GM21737 (cell line): Measurements from ENCODE around the gene FZD2.

Experiments used
- ATAC-seq: cut with Tn5 transposase; IDR thresholded peaks from one replicate; pipeline ENCODE4 v1.9.1; 2021; ENCODE audit warnings: mild to moderate bottlenecking, moderate library complexity; ENCODE audit not compliant: unreplicated experiment

Gene FZD2

DNA sequence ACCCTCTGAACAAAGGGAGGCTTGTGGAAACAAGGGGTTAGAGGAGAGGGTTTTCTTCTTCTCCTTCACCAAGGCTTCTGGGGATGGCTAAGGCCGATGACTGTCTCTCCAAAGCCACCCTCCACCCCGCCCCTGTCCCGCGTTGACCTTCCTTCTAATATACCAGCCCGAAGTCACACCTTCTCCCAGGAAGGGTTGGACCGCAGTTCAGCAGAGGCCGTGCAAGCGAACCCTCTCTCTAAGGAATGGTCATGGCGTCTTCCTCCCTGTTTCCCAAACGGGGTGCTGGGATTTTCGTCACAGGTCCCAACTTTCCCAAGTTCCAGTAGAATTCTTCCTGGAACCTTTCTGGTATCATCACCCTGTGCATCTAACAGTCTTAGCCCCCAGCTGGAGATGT lies 49.4 kb downstream of the FZD2 start:
- no peak for ATAC-seq

- no peak for ATAC-seq
Measured at GRCh38 chr17:44607836-44608690, 50.8 kb downstream of the FZD2 start.

DNA sequence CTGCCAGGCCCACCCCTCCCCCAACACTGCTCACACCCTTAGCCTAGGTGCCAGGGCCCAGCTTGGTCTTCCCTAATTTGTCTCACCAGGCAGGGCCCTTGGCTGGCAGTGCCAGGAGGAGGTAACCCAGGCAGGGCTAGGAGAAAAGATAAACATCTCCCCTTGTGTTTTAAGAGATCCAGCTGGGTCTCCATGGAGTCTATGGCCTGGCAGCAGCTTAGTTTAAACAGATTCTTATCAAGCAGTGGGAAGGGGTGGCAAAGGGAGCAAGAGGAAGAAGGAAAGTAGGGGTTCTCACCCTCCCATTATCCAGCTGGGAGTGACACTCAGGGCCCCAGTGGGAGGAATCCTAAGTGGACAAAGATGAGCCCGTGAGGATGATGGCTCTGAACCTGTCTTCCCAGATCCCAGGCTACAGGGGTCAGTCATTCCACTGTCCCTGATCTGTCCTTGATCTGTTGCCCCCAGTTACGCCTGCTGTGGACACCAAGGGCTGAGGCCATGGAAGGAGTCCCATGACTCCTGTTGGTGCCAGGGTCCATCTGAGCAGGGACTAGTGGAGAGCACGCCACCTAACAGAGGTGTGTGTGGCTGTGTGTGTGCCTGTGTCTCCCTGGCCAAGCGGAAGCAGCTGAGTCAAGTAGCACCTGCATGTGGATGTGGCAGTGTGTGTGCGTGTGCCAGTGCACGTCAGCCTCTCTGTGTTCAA lies 51.6 kb downstream of the FZD2 start:
- ATAC-seq, result no peak

DNA sequence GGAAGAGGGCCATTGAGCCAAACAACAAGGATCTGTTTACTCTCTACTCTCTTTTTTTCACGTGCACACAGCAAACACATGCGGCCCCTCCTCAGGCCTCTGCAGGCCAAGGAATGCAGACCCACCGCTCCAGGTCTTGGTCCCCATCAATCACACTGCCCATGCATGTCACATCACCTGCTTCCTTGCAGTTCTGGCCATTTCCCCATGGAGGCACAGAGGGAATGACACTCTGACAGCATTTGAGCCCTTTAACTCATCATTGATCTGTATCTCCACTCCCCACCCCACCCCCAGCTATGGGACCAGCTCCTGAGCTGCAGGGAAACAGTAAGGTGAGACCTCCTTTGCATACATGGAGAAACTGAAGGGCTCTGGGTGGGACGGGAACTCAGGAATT lies 53.0 kb downstream of the FZD2 start:
- no peak for ATAC-seq
